WERI-Rb-1 (cell line): Measurements from ENCODE around the gene PIGN.

Experiments used
- DNase-seq: peaks from one replicate; pipeline ENCODE4 v3.0.0-alpha.2; 2020
- H3K27ac ChIP-seq: fragments of 250-450 bp; sonication (Bioruptor Pico); 2 replicates; pipeline ENCODE4 v1.5.1; 2020; ENCODE audit warnings: mild to moderate bottlenecking, moderate library complexity
- H3K27me3 ChIP-seq: fragments of 250-450 bp; sonication (Bioruptor Pico); 2 replicates; pipeline ENCODE4 v1.5.1; 2021; ENCODE audit warnings: mild to moderate bottlenecking, low read depth, moderate library complexity; ENCODE audit not compliant: insufficient read depth, severe bottlenecking
- H3K36me3 ChIP-seq: fragments of 250-450 bp; sonication (Bioruptor Pico); 2 replicates; pipeline ENCODE4 v1.5.1; 2020; ENCODE audit warnings: mild to moderate bottlenecking, moderate library complexity
- H3K4me3 ChIP-seq: 2 replicates; pipeline ENCODE4 v1.5.1; 2011; ENCODE audit warnings: low read depth, mild to moderate bottlenecking, control low read depth, low read length
- H3K9me3 ChIP-seq: fragments of 250-450 bp; sonication (Bioruptor Pico); 2 replicates; pipeline ENCODE4 v1.5.1; 2021; ENCODE audit warnings: mild to moderate bottlenecking, moderate library complexity; ENCODE audit not compliant: severe bottlenecking
- TF ChIP-seq, protein P1 (sequence below): IDR thresholded peaks from 2 replicates; pipeline ENCODE4 v1.5.1; 2011; ENCODE audit warnings: low read depth, mild to moderate bottlenecking, control low read depth, inconsistent platforms, low read length

The PIGN gene

DNA sequence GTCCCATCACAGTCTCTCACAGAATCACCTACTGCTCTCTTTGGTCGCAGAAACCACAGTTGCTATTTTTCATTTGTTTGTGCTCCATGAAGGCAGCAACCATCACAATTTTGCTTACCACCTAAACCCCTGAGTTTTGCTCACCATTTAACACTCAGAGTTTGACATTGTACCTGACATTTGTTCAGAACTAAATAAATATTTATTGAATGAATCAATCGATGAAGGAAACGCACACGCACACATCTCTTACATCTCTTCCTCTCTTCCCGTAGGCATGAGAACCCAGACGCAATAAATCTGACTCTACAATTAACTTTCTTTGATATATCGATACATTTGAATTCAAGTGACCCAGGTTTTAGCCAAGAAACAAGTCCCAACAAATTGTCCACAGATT is 188.5 kb downstream of the PIGN start:
- Histone ChIP-seq H3K27me3 (no peaks in the 10 kb centered on the region), H3K9me3 (peaks cover 2% of the 10 kb centered on the region), H3K27ac (no peak overlapping the region), H3K4me3 (no peak overlapping the region), H3K36me3 (no peaks in the 10 kb centered on the region)
- TF ChIP-seq, protein P1, sequence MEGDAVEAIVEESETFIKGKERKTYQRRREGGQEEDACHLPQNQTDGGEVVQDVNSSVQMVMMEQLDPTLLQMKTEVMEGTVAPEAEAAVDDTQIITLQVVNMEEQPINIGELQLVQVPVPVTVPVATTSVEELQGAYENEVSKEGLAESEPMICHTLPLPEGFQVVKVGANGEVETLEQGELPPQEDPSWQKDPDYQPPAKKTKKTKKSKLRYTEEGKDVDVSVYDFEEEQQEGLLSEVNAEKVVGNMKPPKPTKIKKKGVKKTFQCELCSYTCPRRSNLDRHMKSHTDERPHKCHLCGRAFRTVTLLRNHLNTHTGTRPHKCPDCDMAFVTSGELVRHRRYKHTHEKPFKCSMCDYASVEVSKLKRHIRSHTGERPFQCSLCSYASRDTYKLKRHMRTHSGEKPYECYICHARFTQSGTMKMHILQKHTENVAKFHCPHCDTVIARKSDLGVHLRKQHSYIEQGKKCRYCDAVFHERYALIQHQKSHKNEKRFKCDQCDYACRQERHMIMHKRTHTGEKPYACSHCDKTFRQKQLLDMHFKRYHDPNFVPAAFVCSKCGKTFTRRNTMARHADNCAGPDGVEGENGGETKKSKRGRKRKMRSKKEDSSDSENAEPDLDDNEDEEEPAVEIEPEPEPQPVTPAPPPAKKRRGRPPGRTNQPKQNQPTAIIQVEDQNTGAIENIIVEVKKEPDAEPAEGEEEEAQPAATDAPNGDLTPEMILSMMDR = no peak
- DNase-seq = no peak

DNA sequence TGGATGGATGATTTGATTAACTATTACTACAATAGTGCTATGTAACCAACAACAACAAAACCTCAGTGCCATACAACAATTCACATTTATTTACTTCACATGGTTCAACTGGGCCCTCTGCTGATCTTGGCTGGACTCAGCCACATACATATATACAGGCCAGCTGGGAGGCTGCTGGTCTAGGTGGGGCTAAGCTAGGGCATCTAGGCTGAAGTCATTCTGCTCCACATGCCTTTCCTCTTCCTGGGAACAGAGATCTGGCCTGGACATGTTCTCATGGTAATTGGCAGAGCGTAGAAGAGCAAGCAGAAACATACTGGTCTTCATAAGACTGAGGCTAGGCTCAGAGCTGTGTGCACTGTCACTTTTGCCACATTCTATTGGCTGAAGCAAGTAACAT is 191.2 kb downstream of the PIGN start:
- Histone ChIP-seq H3K36me3 (no peaks in the 10 kb centered on the region), H3K4me3 (no peak overlapping the region), H3K9me3 (peaks cover 2% of the 10 kb centered on the region), H3K27me3 (no peaks in the 10 kb centered on the region), H3K27ac (no peak overlapping the region)
- TF ChIP-seq, protein P1 = no peak
- DNase-seq = no peak

DNA sequence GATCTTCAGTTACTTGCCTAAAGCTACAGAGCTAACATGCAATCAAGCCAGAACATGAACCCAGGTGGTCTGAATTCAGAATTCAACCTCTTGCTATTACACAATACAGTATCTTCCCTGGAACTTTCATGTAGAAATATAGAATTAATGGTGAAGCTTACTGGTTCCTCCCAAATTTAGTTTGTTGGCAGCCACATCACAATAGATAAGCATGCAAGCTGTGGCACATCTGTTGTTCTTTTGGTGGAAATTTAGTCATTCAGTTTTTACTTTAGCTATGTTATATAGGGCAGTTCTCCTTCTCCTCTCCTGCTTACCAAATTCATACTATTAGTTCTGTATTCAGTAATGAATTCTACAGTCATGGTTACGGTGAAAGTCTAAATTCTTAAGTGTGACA is 193.0 kb downstream of the PIGN start:
- Histone ChIP-seq H3K36me3 (no peaks in the 10 kb centered on the region), H3K9me3 (no peaks in the 10 kb centered on the region), H3K27ac (no peak overlapping the region), H3K4me3 (no peak overlapping the region), H3K27me3 (no peaks in the 10 kb centered on the region)
- TF ChIP-seq, protein P1 = no peak
- DNase-seq = no peak

DNA sequence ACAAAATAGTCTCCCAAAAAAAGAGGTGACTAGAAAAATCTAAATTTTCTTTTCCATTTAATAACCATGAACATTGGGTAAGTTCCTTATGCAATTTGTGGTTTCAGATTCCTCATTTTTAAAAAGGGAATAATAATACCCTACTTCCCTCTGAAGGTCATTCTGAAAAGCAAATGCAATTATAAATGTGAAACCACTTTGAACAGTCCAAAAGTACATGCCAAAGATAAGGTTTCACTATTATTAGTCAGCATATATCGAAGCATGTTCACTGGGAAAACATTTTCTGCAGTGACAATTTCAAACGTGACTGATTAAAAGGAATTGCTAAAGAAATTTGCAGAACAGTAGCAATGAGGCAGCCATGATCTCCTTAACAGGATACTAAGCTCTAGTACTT is 193.9 kb downstream of the PIGN start:
- no peaks in the 10 kb centered on the region for H3K27me3 ChIP-seq
- H3K36me3 ChIP-seq = no peaks in the 10 kb centered on the region
- no peak for DNase-seq
- H3K27ac ChIP-seq = no peak overlapping the region
- H3K9me3 ChIP-seq = no peaks in the 10 kb centered on the region
- no peak overlapping the region for H3K4me3 ChIP-seq
- TF ChIP-seq, protein P1 = no peak

DNA sequence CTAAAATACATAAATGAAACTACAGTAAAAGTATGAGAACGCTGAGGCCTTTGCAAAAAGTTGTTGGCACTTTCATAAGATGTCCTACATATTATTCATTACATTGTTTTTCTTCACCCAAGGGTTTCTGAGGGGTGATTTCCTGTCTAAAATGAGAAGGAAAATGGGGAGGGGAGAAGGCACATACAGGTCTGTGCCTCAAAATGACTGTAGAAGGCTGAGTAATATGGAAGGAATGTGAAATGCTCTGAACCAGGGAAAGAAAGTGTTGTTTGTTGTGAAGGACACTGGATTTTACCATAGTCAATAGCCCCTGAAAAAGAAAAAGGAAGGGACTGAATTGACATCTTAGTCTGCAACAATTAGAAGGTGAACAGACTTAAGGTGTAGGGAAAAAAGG is 194.6 kb downstream of the PIGN start:
- no peak overlapping the region for H3K27ac ChIP-seq
- TF ChIP-seq, protein P1 = no peak
- no peak overlapping the region for H3K4me3 ChIP-seq
- H3K9me3 ChIP-seq = no peaks in the 10 kb centered on the region
- no peaks in the 10 kb centered on the region for H3K36me3 ChIP-seq
- DNase-seq = no peak
- H3K27me3 ChIP-seq = no peaks in the 10 kb centered on the region

DNA sequence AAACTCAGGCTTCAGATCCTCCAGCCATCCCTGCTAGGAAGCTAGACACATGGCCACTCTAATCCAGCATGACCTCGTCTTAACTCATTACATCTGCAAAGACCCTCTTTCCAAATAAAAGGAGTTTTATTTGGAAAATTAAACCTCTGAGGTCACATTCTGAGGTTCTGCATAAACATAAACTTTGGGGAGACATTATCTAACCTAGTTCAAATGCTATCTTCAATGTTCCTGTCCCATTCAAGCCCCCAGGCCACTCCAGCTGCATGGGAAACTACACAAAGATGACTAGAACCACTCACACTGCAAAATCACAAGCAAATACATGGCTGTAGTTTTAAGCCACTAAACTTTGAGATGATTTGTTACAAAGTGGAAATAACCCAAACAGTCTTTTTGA is 195.0 kb downstream of the PIGN start:
- TF ChIP-seq, protein P1 = no peak
- no peaks in the 10 kb centered on the region for H3K9me3 ChIP-seq
- no peak overlapping the region for H3K27ac ChIP-seq
- H3K36me3 ChIP-seq = no peaks in the 10 kb centered on the region
- DNase-seq = no peak
- H3K27me3 ChIP-seq = no peaks in the 10 kb centered on the region
- no peak overlapping the region for H3K4me3 ChIP-seq
